Erythroblast (primary cell): Measurements from ENCODE around the gene TBXT.

ENCODE experiments used
- GATA1 ChIP-seq: IDR thresholded peaks from 2 replicates; pipeline ENCODE4 v1.6.1; 2011; ENCODE audit warnings: low read depth, mild to moderate bottlenecking, control low read depth, low read length, moderate library complexity
- POLR2A ChIP-seq: IDR thresholded peaks from 2 replicates; pipeline ENCODE4 v1.6.1; 2011; ENCODE audit warnings: mild to moderate bottlenecking, low read length

GRCh38 chr6:166203641-166204222 lies 36.1 kb upstream of the TBXT start:
- TF ChIP-seq POLR2A (no peak), GATA1 (no peak)
